ENCODE measurements around the gene SEC14L5. TPM values are rescaled to one million over a fixed set of nuclear protein-coding genes. Genes with fewer than 3 reads are reported as not detected.

SEC14L5 gene
- total RNA-seq (2022; extraction: Qiagen RNA extraction) = 0.02 to 0.10 TPM (median 0.03 TPM) in 3 of 5 replicates, not detected in the others

DNA sequence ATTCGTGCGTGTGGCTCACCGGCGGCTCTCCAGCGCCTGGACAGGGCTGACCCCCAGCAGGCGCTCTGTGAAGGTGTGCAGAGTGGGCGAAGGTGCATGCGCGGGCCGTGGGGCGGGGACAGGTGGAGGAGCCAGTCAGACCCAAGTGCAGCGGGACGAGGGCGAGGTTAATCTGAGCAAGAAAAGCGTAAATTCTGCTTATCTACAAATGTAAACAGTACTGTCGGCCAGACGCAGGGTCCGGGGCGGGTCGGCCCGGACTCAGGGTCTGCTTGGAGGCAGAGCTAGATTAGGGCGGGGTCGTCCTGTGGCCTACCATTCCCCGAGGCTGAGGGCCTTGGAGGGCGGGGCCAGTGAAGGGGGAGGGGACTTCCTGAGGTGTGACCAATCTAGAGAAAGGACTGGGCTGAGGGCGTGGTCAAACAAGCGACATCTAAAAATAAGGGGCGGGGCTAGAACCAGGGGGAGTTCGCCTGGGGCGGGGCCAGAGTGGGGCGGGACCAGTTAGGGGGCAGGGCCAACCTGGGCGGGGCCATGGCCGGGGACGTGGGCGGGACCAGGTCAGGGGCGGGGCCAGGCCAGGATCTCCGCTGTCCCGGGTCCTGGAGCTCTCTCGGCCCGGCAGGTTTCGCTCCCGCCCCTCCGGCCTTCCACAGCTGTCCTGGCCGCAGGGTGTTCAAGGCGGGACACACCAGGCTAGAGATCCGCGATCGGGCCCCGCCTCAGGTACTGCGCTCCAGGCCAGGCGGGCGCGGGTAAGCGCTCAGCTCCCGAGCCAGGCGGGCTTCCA lies at the start of gene SEC14L5:
SEC14L5 (plus strand) TSS at position 611 of the 790 bp plus-strand sequence. CDS start 994 bp downstream, outside the sequence.

DNA sequence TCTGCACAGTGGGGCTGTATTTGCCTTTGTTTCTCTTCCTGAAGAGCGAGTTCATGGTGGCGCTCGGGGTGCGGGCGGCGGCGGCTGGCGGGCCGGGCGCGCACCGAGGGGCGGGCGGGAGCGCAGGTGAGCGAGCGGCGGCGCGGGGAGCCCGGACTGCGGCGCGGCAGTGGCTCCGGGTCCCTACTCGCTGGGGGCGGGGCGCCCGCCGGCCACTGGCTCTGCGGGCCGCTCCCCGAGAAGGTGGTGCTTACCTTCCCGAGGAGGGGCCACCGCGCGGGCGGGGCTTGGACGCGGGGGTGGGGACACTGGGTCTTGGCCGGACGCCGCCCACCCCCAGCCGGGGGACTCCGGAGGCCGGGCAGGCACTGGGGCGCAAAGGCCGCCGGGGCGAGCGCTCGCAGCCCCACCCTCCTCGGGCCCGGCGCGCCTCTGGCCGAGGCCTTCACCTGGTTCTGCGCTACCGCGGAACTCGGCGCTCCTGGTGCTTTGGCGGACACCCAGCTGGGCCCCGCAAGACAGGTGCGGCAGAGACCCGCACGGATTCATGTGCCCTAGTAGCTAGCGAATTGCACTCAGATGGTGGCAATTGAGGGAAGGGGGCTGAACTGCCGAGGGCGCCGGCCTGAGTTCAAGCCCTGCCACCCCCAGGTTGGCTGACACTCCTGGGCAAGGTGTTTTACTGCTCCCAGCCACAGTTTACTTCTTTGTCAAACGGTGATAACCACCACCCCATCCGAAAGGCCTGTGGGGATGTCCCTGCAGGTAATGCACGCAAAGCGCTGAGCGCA lies 20.9 kb upstream of the SEC14L5 start, which contains the start of gene PPL:
PPL (minus strand) TSS at position 158 of the 791 bp plus-strand sequence; CDS start at position 55, 103 bp downstream.

DNA sequence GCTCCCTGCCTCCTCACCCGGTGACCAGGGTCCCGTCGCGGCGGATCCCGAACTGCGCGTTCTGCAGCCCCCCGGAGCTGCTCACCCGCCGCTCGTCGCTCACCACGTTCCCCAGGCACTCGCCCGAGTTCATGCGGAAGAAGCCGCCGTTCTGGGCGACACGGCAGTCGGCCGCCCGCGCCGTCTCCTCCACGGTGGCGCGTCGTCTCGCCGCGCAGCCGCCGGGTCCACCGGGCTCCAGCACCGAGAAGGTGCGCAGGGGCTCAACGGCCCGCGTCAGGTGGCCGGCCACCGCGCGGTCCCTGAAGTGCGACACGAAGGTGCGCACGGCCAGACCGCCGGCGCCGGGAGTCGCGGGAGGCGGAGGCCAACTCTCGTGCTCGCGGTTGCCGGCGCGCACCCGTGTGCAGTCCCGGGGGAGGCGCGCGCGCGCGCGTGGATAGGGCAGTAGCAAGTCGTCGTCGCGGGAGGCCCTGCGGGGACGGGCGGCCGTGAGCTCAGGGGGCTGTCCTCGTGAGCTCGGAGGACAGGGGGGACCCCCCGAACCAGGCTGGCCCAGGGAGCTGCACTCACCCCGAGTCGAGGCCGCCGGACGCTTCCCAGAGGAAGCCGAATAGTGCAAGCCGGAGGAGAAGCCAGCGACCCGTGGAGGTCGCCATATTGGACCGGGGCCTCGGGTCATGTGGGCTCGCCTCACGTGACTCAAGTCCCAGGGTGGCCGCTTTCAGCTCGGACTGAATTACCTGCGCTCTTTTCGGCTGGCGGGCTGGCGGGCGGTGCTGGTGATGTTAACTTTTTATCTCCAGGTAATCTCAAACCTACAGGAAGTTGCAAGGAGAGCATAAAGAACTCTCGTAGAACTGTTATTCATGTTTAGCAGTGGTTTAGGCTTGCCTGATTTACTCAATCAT lies 75.4 kb downstream of the SEC14L5 start, which contains the start of gene NAGPA:
NAGPA (minus strand) TSS at position 680 of the 911 bp plus-strand sequence; CDS start at position 659, 21 bp downstream.

GRCh38 chr16:5065813-5066212 lies 107.7 kb downstream of the SEC14L5 start, which contains the start of gene C16orf89:
Gene C16orf89 (minus strand): TSS chr16:5065956. CDS start chr16:5065908, 48 bp downstream.

Other genes starting within 250 kb of the SEC14L5 start
- 21.0 to 28.8 TPM (median 27.7 TPM) in 5 replicates for gene ANKS3, start 224.1 kb upstream of the SEC14L5 start, total RNA-seq (2022; extraction: Qiagen RNA extraction)
- gene DNAAF8, start 223.8 kb upstream of the SEC14L5 start, total RNA-seq (2022; extraction: Qiagen RNA extraction) = 0.87 to 2.6 TPM (median 1.6 TPM) in 5 replicates
- 6.4 to 9.1 TPM (median 8.4 TPM) in 5 replicates for gene ZNF500, start 191.2 kb upstream of the SEC14L5 start, total RNA-seq (2022; extraction: Qiagen RNA extraction)
- not detected in 5 replicates for gene SEPTIN12, start 170.0 kb upstream of the SEC14L5 start, total RNA-seq (2022; extraction: Qiagen RNA extraction)
- gene SMIM22, start 163.0 kb upstream of the SEC14L5 start, total RNA-seq (2022; extraction: Qiagen RNA extraction) = not detected in 5 replicates
- gene ROGDI, start 155.7 kb upstream of the SEC14L5 start, total RNA-seq (2022; extraction: Qiagen RNA extraction) = 10.6 to 17.8 TPM (median 13.9 TPM) in 5 replicates
- gene GLYR1, start 111.0 kb upstream of the SEC14L5 start, total RNA-seq (2022; extraction: Qiagen RNA extraction) = 32.9 to 43.4 TPM (median 40.3 TPM) in 5 replicates
- gene UBN1, start 110.8 kb upstream of the SEC14L5 start, total RNA-seq (2022; extraction: Qiagen RNA extraction) = 23.7 to 29.7 TPM (median 27.9 TPM) in 5 replicates
- 3.4 to 4.6 TPM (median 3.8 TPM) in 5 replicates for gene PPL, start 21.2 kb upstream of the SEC14L5 start, total RNA-seq (2022; extraction: Qiagen RNA extraction)
- 13.9 to 18.3 TPM (median 17.9 TPM) in 5 replicates for gene NAGPA, start 75.6 kb downstream of the SEC14L5 start, total RNA-seq (2022; extraction: Qiagen RNA extraction)
- not detected in 5 replicates for gene C16orf89, start 107.6 kb downstream of the SEC14L5 start, total RNA-seq (2022; extraction: Qiagen RNA extraction)
- 30.8 to 37.5 TPM (median 36.7 TPM) in 5 replicates for gene ALG1, start 113.5 kb downstream of the SEC14L5 start, total RNA-seq (2022; extraction: Qiagen RNA extraction)
- 22.2 to 27.4 TPM (median 25.5 TPM) in 5 replicates for gene EEF2KMT, start 139.5 kb downstream of the SEC14L5 start, total RNA-seq (2022; extraction: Qiagen RNA extraction)

All from A549 treated with Mapracorat at 1 μM for 4 hours (cell line).